Colonic mucosa (tissue), 4 donors: ENCODE results near the gene SULT1B1. TPM values are rescaled to one million over a fixed set of nuclear protein-coding genes. Genes with fewer than 3 reads are reported as not detected.

Source experiments
- DNase-seq: peaks from one replicate; pipeline ENCODE4 v3.0.0-alpha.2; 2020
- H3K27ac ChIP-seq: fragments of 200-600 bp; one replicate; pipeline ENCODE4 v1.8.0; 2021
- H3K27me3 ChIP-seq: fragments of 200-600 bp; one replicate; pipeline ENCODE4 v1.8.0; 2021
- H3K36me3 ChIP-seq: fragments of 200-600 bp; one replicate; pipeline ENCODE4 v1.8.0; 2021
- H3K4me1 ChIP-seq: fragments of 200-600 bp; one replicate; pipeline ENCODE4 v1.8.0; 2021; ENCODE audit warnings: mild to moderate bottlenecking
- H3K4me3 ChIP-seq: fragments of 200-600 bp; one replicate; pipeline ENCODE4 v1.8.0; 2021
- H3K9ac ChIP-seq, 2 donors: one replicate each; pipeline ENCODE4 v1.7.0; 2013; ENCODE audit warnings: control low read depth in 2 of 2, low read depth in 2 of 2, low read length in 2 of 2
- H3K9me3 ChIP-seq: fragments of 200-600 bp; one replicate; pipeline ENCODE4 v1.8.0; 2021
- intact Hi-C: fragments of 100-400 bp; cut with DNase I; formaldehyde crosslinking; loops from one replicate; pipeline ENCODE4 v1.14.1; 2022
- total RNA-seq, 2 donors: library from RNA; stranded (reverse); fragmentation: NEBNext Ultra II Directional in 1 of 2; extraction: Animal tissue kit (Norgen Biotek cat#: 25700) in 1 of 2; gene quantifications; one replicate each; pipeline ENCODE4 v1.2.1, GENCODE V29; 2021
- TF ChIP-seq, protein P1 (sequence below): fragments of 200-600 bp; IDR thresholded peaks from one replicate; pipeline ENCODE4 v1.8.0; 2022; ENCODE audit warnings: antibody characterized with exemption, mild to moderate bottlenecking
- donor health status: healthy.
- donor health status: DM: no; HTN: no; CAD: no.
- donor health status: DM: no; HTN: no; CAD: no.

The SULT1B1 gene
- total RNA-seq, 2 donors from 2014 or later = 129 to 323 TPM

GRCh38 chr4:69714086-69714485 is 46.3 kb downstream of the SULT1B1 start:
- H3K36me3 ChIP-seq = no peaks in the 10 kb centered on the region
- intact Hi-C loops = no loop called here
- no peak for DNase-seq
- TF ChIP-seq, protein P1, sequence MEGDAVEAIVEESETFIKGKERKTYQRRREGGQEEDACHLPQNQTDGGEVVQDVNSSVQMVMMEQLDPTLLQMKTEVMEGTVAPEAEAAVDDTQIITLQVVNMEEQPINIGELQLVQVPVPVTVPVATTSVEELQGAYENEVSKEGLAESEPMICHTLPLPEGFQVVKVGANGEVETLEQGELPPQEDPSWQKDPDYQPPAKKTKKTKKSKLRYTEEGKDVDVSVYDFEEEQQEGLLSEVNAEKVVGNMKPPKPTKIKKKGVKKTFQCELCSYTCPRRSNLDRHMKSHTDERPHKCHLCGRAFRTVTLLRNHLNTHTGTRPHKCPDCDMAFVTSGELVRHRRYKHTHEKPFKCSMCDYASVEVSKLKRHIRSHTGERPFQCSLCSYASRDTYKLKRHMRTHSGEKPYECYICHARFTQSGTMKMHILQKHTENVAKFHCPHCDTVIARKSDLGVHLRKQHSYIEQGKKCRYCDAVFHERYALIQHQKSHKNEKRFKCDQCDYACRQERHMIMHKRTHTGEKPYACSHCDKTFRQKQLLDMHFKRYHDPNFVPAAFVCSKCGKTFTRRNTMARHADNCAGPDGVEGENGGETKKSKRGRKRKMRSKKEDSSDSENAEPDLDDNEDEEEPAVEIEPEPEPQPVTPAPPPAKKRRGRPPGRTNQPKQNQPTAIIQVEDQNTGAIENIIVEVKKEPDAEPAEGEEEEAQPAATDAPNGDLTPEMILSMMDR = no peak
- H3K27me3 ChIP-seq = no peaks in the 10 kb centered on the region
- H3K4me3 ChIP-seq = no peak overlapping the region
- H3K27ac ChIP-seq = no peak overlapping the region
- H3K4me1 ChIP-seq = no peaks in the 10 kb centered on the region
- no peak overlapping the region for H3K9ac ChIP-seq
- H3K9me3 ChIP-seq = no peaks in the 10 kb centered on the region

DNA sequence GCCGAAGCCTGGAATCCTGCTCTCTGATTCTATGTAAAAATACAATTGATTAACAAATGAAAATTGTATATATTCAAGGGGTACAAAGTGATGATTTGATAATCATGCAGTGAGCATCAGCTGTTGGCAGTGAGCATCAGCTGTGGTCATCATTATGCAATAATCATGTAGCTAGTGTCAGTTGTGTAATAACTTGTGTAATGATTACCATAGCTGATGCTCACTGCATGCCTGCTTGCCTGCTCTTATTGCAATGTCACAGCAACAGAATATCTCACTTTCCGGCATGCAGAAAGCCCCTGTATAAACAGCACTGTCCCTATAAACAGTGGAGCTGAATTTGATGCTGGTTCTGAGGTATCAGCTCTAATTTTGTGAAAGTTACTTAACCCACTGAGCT is 46.8 kb downstream of the SULT1B1 start:
- H3K27ac ChIP-seq = no peak overlapping the region
- intact Hi-C loops = no loop called here
- no peak overlapping the region for H3K4me3 ChIP-seq
- no peaks in the 10 kb centered on the region for H3K36me3 ChIP-seq
- DNase-seq = no peak
- TF ChIP-seq, protein P1 = no peak
- no peaks in the 10 kb centered on the region for H3K27me3 ChIP-seq
- H3K9me3 ChIP-seq = no peaks in the 10 kb centered on the region
- no peaks in the 10 kb centered on the region for H3K4me1 ChIP-seq
- no peak overlapping the region for H3K9ac ChIP-seq

- no peaks in the 10 kb centered on the region for H3K4me1 ChIP-seq
- DNase-seq = no peak
- H3K27me3 ChIP-seq = no peaks in the 10 kb centered on the region
- intact Hi-C loops = no loop called here
- no peak overlapping the region for H3K9ac ChIP-seq
- TF ChIP-seq, protein P1 = no peak
- no peak overlapping the region for H3K4me3 ChIP-seq
- H3K27ac ChIP-seq = no peak overlapping the region
- H3K9me3 ChIP-seq = no peaks in the 10 kb centered on the region
- H3K36me3 ChIP-seq = no peaks in the 10 kb centered on the region
Measured at GRCh38 chr4:69710580-69710979, 49.8 kb downstream of the SULT1B1 start.

DNA sequence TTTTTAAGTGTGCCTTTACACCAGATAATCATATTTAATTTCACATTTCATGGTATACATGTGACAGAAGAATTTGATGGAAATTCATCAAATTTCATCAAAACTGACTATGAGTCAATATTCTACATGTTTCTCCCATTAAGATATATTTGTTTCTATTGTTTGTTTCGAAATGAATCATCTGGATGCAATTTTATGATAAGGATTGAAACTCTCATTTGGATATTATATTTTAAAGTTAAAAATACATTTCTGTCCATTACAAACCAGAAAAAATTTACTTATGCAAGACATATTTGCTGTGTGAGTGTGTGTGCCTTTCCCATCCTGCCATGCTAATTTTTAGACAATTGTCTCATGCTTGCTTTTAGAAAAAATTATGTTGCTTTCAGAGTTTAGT is 52.2 kb downstream of the SULT1B1 start:
- Histone ChIP-seq H3K4me3 (no peak overlapping the region), H3K4me1 (no peaks in the 10 kb centered on the region), H3K27me3 (no peaks in the 10 kb centered on the region), H3K36me3 (no peaks in the 10 kb centered on the region), H3K9me3 (no peaks in the 10 kb centered on the region), H3K9ac (no peak overlapping the region), H3K27ac (no peak overlapping the region)
- intact Hi-C loops = no loop called here
- no peak for DNase-seq
- TF ChIP-seq, protein P1 = no peak

GRCh38 chr4:69707807-69708206 is 52.6 kb downstream of the SULT1B1 start:
- H3K4me1 ChIP-seq = no peaks in the 10 kb centered on the region
- H3K4me3 ChIP-seq = no peak overlapping the region
- no peak for DNase-seq
- no peaks in the 10 kb centered on the region for H3K36me3 ChIP-seq
- no peak overlapping the region for H3K9ac ChIP-seq
- no peak overlapping the region for H3K27ac ChIP-seq
- H3K9me3 ChIP-seq = no peaks in the 10 kb centered on the region
- H3K27me3 ChIP-seq = no peaks in the 10 kb centered on the region
- intact Hi-C loops = no loop called here
- TF ChIP-seq, protein P1 = no peak

GRCh38 chr4:69702201-69702600 is 58.2 kb downstream of the SULT1B1 start:
- no peaks in the 10 kb centered on the region for H3K4me1 ChIP-seq
- TF ChIP-seq, protein P1 = no peak
- no peaks in the 10 kb centered on the region for H3K36me3 ChIP-seq
- H3K27ac ChIP-seq = no peak overlapping the region
- DNase-seq = no peak
- H3K9me3 ChIP-seq = no peaks in the 10 kb centered on the region
- intact Hi-C loops = no loop called here
- H3K27me3 ChIP-seq = no peaks in the 10 kb centered on the region
- H3K9ac ChIP-seq = no peak overlapping the region
- no peak overlapping the region for H3K4me3 ChIP-seq
